ENCODE measurements around the gene RIPK4. TPM values are rescaled to one million over a fixed set of nuclear protein-coding genes. Genes with fewer than 3 reads are reported as not detected.

Gene RIPK4
- polyA plus RNA-seq, 1 donor from 2014 or later = not detected

DNA sequence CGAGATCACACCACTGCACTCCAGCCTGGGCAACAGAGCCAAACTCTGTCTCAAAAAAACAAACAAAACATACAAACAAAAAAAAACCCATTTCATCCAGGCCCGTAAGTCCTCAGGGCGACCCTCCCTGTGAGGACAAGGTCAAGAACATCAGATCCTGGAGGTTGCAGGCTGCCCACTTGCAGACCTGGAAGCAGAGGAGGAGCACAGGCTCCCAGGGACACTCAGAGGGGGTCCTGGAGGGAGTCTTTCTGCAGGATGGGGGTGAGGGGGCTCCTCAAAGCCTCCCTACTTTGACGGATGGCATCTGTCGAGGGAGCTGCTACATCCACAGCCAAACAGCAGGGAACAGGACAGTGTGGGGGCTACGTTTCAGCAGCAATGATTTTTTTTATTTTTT, 47.2 kb downstream of the RIPK4 start:
- Histone ChIP-seq H3K79me2 (replicated peaks; ENCODE audit: insufficient read depth, low read length) (no peaks in the 10 kb centered on the region), H3K9me3 (ENCODE audit: low read length) (no peaks in the 10 kb centered on the region), H3K27ac (ENCODE audit: low read length) (no peak overlapping the region), H3K4me3 (ENCODE audit: low read length) (no peak overlapping the region), H3K4me2 (ENCODE audit: low read length) (no peak overlapping the region), H2AFZ (ENCODE audit: low read depth, low read length) (no peak overlapping the region), H4K20me1 (ENCODE audit: insufficient read depth) (no peaks in the 10 kb centered on the region), H3K9ac (ENCODE audit: low read length) (no peak overlapping the region), H3K36me3 (ENCODE audit: insufficient read depth, low read length) (no peaks in the 10 kb centered on the region), H3F3A (ENCODE audit: insufficient read depth, low read length, poor library complexity, severe bottlenecking) (no peaks in the 10 kb centered on the region), H3K9me2 (ENCODE audit: insufficient read depth, low read length) (no peaks in the 10 kb centered on the region), H3K27me3 (ENCODE audit: insufficient read depth, low read depth, low read length) (no peaks in the 10 kb centered on the region)
- TF ChIP-seq, protein P1, sequence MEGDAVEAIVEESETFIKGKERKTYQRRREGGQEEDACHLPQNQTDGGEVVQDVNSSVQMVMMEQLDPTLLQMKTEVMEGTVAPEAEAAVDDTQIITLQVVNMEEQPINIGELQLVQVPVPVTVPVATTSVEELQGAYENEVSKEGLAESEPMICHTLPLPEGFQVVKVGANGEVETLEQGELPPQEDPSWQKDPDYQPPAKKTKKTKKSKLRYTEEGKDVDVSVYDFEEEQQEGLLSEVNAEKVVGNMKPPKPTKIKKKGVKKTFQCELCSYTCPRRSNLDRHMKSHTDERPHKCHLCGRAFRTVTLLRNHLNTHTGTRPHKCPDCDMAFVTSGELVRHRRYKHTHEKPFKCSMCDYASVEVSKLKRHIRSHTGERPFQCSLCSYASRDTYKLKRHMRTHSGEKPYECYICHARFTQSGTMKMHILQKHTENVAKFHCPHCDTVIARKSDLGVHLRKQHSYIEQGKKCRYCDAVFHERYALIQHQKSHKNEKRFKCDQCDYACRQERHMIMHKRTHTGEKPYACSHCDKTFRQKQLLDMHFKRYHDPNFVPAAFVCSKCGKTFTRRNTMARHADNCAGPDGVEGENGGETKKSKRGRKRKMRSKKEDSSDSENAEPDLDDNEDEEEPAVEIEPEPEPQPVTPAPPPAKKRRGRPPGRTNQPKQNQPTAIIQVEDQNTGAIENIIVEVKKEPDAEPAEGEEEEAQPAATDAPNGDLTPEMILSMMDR (IDR thresholded peaks at IDR 0.05; ENCODE audit: poor library complexity, severe bottlenecking) = no peak
- TF ChIP-seq SMC3 (conservative IDR thresholded peaks at IDR 0.05; ENCODE audit: poor library complexity) (no peak), EP300 (conservative IDR thresholded peaks at IDR 0.05; ENCODE audit: poor library complexity, severe bottlenecking) (no peak), TAF1 (IDR thresholded peaks at IDR 0.05; ENCODE audit: low read depth) (no peak), EZH2 (IDR thresholded peaks at IDR 0.05; ENCODE audit: borderline replicate concordance, insufficient read depth, low read length, poor library complexity, severe bottlenecking) (no peak), RAD21 (conservative IDR thresholded peaks at IDR 0.05) (no peak), MXI1 (conservative IDR thresholded peaks at IDR 0.05; ENCODE audit: poor library complexity, severe bottlenecking) (no peak), POLR2AphosphoS5 (IDR thresholded peaks at IDR 0.05) (no peak)
- TF ChIP-seq, protein P2, sequence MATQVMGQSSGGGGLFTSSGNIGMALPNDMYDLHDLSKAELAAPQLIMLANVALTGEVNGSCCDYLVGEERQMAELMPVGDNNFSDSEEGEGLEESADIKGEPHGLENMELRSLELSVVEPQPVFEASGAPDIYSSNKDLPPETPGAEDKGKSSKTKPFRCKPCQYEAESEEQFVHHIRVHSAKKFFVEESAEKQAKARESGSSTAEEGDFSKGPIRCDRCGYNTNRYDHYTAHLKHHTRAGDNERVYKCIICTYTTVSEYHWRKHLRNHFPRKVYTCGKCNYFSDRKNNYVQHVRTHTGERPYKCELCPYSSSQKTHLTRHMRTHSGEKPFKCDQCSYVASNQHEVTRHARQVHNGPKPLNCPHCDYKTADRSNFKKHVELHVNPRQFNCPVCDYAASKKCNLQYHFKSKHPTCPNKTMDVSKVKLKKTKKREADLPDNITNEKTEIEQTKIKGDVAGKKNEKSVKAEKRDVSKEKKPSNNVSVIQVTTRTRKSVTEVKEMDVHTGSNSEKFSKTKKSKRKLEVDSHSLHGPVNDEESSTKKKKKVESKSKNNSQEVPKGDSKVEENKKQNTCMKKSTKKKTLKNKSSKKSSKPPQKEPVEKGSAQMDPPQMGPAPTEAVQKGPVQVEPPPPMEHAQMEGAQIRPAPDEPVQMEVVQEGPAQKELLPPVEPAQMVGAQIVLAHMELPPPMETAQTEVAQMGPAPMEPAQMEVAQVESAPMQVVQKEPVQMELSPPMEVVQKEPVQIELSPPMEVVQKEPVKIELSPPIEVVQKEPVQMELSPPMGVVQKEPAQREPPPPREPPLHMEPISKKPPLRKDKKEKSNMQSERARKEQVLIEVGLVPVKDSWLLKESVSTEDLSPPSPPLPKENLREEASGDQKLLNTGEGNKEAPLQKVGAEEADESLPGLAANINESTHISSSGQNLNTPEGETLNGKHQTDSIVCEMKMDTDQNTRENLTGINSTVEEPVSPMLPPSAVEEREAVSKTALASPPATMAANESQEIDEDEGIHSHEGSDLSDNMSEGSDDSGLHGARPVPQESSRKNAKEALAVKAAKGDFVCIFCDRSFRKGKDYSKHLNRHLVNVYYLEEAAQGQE (IDR thresholded peaks at IDR 0.05; ENCODE audit: borderline replicate concordance) = no peak

DNA sequence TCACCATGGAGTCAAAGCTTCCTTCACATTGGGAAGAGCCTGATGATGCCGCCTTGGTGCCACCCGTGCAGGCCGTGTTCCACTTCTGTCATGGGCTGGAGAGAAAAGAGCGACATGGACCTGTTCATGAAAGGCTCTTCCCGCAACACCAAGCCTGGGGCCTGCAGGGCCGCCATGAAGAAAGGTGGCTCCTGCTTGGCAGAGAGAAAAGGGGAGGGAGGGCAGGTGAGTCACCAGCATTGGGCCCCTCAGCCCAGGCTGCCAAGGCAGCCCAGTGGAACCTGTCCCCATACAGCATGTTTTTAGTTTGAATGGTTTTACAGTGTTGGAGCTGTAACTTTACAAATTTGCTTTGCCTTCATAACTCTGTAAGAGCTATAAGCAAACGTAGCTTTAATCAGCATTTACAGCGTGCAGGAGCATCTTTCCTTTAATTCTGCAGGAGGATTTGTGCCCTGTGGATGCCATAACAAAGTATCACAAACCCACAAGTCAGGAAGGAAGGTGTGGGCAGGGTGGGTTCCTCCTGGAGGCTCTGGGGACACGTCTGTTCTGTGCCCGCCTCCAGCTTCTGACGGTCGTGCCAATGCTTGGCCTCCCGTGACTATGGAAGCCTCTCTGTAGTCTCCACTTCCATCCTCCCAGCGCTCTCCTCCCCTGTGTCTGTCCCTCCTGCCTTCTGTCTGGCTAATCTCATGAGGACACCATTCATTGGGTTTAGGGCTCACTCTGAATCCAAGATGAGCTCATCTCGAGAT, 49.1 kb downstream of the RIPK4 start:
- no peaks in the 10 kb centered on the region for H3K9me2 ChIP-seq (ENCODE audit: insufficient read depth, low read length)
- no peaks in the 10 kb centered on the region for H3K9me3 ChIP-seq (ENCODE audit: low read length)
- no peak overlapping the region for H3K9ac ChIP-seq (ENCODE audit: low read length)
- no peak for TF ChIP-seq TAF1 (IDR thresholded peaks at IDR 0.05; ENCODE audit: low read depth)
- TF ChIP-seq RAD21 (conservative IDR thresholded peaks at IDR 0.05) = no peak
- TF ChIP-seq POLR2AphosphoS5 (IDR thresholded peaks at IDR 0.05) = no peak
- TF ChIP-seq MXI1 (conservative IDR thresholded peaks at IDR 0.05; ENCODE audit: poor library complexity, severe bottlenecking) = no peak
- H3K27ac ChIP-seq (ENCODE audit: low read length) = no peak overlapping the region
- no peak overlapping the region for H3K4me3 ChIP-seq (ENCODE audit: low read length)
- no peaks in the 10 kb centered on the region for H4K20me1 ChIP-seq (ENCODE audit: insufficient read depth)
- no peaks in the 10 kb centered on the region for H3K79me2 ChIP-seq (replicated peaks; ENCODE audit: insufficient read depth, low read length)
- no peaks in the 10 kb centered on the region for H3K36me3 ChIP-seq (ENCODE audit: insufficient read depth, low read length)
- H2AFZ ChIP-seq (ENCODE audit: low read depth, low read length) = no peak overlapping the region
- H3F3A ChIP-seq (ENCODE audit: insufficient read depth, low read length, poor library complexity, severe bottlenecking) = no peaks in the 10 kb centered on the region
- H3K27me3 ChIP-seq (ENCODE audit: insufficient read depth, low read depth, low read length) = no peaks in the 10 kb centered on the region
- H3K4me2 ChIP-seq (ENCODE audit: low read length) = no peak overlapping the region
